WTC11 (cell line): Measurements from ENCODE around the gene P2RX4.
"Not testable (repeated sequence)": the region's sequence is repeated elsewhere in the genome, so short reads cannot be mapped to it uniquely, and the experiment has no call there.

Source experiments
- CREM ChIP-seq: sonication (generic); formaldehyde crosslinking; IDR thresholded peaks from 2 replicates; pipeline ENCODE4 v1.8.1; 2022; ENCODE audit warnings: mild to moderate bottlenecking, missing genetic modification reagents, moderate library complexity
- CTCF ChIP-seq: fragments of 200-600 bp; IDR thresholded peaks from 2 replicates; pipeline ENCODE4 v1.8.0; 2022; ENCODE audit warnings: antibody characterized with exemption
- EMX1 ChIP-seq: fragments of 250-450 bp; sonication (Bioruptor Pico); IDR thresholded peaks from 2 replicates; pipeline ENCODE4 v1.8.0; 2021; ENCODE audit warnings: mild to moderate bottlenecking
- TF ChIP-seq, protein P1 (sequence below): sonication (generic); formaldehyde crosslinking; IDR thresholded peaks from 2 replicates; pipeline ENCODE4 v1.8.0; 2022; ENCODE audit warnings: mild to moderate bottlenecking, missing genetic modification reagents
- TF ChIP-seq, protein P2 (sequence below): sonication (generic); formaldehyde crosslinking; IDR thresholded peaks from 2 replicates; pipeline ENCODE4 v1.8.1; 2023; ENCODE audit warnings: mild to moderate bottlenecking, moderate library complexity, missing genetic modification reagents

DNA sequence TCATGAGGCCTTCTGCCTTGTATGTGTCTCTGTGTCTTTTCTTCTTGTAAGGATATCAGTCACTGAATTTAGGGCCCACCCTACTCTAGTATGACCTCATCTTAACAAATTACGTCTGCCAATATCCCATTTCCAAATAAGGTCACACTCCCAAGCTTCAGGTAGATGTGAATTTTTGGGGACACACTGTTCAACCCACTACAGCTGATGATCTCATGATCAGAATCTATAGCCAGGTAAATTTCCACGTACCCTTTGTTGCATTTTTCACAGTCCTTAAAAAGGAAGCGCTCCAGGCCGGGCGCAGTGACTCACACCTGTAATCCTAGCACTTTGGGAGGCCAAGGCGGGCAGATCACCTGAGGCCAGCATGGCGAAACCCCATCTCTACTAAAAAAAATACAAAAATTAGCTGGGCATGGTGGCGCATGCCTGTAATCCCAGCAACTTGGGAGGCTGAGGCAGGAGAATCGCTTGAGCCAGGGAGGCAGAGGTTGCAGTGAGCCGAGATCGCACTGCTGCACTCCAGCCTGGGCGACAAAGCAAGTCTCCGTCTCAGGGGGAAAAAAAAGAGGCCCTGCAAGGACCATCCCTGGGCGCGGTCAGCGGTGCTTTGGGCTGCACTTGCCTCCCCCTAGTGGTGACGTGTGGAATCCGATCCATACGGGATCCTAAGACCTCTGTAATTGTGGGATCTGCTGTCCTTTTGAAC lies 20.1 kb downstream of the P2RX4 start:
- TF ChIP-seq, protein P1, sequence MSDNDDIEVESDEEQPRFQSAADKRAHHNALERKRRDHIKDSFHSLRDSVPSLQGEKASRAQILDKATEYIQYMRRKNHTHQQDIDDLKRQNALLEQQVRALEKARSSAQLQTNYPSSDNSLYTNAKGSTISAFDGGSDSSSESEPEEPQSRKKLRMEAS, result not testable (repeated sequence)
- TF ChIP-seq CREM, EMX1 (CRISPR knock-in tag): not testable (repeated sequence)
- TF ChIP-seq CTCF, result peak; percentile 89
- TF ChIP-seq, protein P2, sequence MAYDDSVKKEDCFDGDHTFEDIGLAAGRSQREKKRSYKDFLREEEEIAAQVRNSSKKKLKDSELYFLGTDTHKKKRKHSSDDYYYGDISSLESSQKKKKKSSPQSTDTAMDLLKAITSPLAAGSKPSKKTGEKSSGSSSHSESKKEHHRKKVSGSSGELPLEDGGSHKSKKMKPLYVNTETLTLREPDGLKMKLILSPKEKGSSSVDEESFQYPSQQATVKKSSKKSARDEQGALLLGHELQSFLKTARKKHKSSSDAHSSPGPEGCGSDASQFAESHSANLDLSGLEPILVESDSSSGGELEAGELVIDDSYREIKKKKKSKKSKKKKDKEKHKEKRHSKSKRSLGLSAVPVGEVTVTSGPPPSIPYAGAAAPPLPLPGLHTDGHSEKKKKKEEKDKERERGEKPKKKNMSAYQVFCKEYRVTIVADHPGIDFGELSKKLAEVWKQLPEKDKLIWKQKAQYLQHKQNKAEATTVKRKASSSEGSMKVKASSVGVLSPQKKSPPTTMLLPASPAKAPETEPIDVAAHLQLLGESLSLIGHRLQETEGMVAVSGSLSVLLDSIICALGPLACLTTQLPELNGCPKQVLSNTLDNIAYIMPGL, result 0 out of 2 replicates have a peak, but pooled peaks have one; percentile 24
